Neural crest cell (in vitro differentiated cells): Measurements from ENCODE around the gene RBPJ. TPM values are rescaled to one million over a fixed set of nuclear protein-coding genes. Genes with fewer than 3 reads are reported as not detected.

Experiments
- DNase-seq: peaks from one replicate; pipeline ENCODE4 v3.0.0; 2021; ENCODE audit warnings: low read depth, mixed read lengths, low spot score
- H3K27ac Mint-ChIP-seq: one replicate; pipeline ENCODE4 v1.8.0; 2021; ENCODE audit warnings: mild to moderate bottlenecking, mixed read lengths; ENCODE audit not compliant: unreplicated experiment
- H3K27me3 Mint-ChIP-seq: 2 replicates; pipeline ENCODE4 v1.8.0; 2021; ENCODE audit warnings: low read depth, mild to moderate bottlenecking, mixed read lengths
- H3K36me3 Mint-ChIP-seq: 2 replicates; pipeline ENCODE4 v1.8.0; 2021; ENCODE audit warnings: low read depth, mild to moderate bottlenecking, mixed read lengths
- H3K4me1 Mint-ChIP-seq: 2 replicates; pipeline ENCODE4 v1.8.0; 2021; ENCODE audit warnings: mixed read lengths
- H3K4me3 Mint-ChIP-seq: one replicate; pipeline ENCODE4 v1.8.0; 2021; ENCODE audit warnings: mild to moderate bottlenecking, mixed read lengths
- H3K9me3 Mint-ChIP-seq: 2 replicates; pipeline ENCODE4 v1.8.0; 2021; ENCODE audit warnings: mixed read lengths
- total RNA-seq: library from RNA; stranded (reverse); gene quantifications from 2 replicates; pipeline ENCODE4 v1.2.1, GENCODE V29; 2021
- TF ChIP-seq, protein P1 (sequence below): fragments of 200-600 bp; sonication (generic); conservative IDR thresholded peaks from 2 replicates; pipeline ENCODE4 v1.5.0; 2021; ENCODE audit warnings: antibody characterized with exemption, mild to moderate bottlenecking

Gene RBPJ
- total RNA-seq, 1 donor from 2014 or later: 76.4 TPM

DNA sequence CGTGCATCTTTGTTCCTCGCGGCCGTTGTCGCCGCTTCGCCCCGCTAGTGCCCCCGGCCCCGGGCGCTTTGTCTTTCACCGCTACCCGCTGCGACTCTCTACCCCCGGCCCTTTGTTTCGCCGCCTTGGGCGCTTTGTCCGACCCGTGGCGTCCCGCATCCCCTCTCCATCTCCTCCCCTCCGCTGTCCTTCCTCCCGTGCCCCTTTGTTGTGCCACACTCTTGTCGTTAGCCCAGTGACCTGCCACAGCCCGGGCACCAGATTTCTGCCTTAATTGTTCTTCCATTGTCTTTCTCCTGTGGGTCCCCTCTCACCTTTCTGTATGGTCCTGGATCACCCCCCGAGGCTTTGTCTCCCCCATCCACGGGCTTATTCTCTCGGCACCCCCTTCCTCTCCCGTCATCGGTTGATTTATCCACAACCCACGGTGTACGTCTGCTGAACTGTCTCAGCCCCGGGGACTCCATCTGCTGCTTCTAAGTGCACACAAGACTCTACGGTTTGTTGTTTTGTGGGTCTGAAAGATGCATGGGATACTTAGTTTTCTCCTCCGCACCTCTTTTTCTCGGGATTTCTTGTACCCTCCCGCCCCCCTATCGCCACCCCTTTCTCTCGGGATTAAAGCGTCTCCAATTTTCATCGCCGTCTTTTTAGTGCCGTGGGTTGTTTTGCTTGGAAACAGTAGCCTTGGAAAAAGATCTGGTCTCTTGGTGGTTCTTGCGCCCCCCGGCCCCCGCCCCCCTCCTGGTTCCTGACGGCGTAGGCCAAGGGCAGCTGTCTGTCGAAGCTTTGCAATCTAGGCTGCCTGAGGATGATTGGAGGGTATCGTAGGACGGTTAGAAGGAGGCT, 783 bp downstream of the RBPJ start:
- no peaks in the 10 kb centered on the region for H3K36me3 Mint-ChIP-seq
- peak overlapping the region; percentile 98 for H3K4me3 Mint-ChIP-seq
- peaks cover 2% of the 10 kb centered on the region for H3K27me3 Mint-ChIP-seq
- H3K4me1 Mint-ChIP-seq: peaks cover 37% of the 10 kb centered on the region
- peak overlapping the region; percentile 99 for H3K27ac Mint-ChIP-seq
- peaks cover 8% of the 10 kb centered on the region for H3K9me3 Mint-ChIP-seq
- TF ChIP-seq, protein P1, sequence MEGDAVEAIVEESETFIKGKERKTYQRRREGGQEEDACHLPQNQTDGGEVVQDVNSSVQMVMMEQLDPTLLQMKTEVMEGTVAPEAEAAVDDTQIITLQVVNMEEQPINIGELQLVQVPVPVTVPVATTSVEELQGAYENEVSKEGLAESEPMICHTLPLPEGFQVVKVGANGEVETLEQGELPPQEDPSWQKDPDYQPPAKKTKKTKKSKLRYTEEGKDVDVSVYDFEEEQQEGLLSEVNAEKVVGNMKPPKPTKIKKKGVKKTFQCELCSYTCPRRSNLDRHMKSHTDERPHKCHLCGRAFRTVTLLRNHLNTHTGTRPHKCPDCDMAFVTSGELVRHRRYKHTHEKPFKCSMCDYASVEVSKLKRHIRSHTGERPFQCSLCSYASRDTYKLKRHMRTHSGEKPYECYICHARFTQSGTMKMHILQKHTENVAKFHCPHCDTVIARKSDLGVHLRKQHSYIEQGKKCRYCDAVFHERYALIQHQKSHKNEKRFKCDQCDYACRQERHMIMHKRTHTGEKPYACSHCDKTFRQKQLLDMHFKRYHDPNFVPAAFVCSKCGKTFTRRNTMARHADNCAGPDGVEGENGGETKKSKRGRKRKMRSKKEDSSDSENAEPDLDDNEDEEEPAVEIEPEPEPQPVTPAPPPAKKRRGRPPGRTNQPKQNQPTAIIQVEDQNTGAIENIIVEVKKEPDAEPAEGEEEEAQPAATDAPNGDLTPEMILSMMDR: no peak
- peak; percentile 43 for DNase-seq

DNA sequence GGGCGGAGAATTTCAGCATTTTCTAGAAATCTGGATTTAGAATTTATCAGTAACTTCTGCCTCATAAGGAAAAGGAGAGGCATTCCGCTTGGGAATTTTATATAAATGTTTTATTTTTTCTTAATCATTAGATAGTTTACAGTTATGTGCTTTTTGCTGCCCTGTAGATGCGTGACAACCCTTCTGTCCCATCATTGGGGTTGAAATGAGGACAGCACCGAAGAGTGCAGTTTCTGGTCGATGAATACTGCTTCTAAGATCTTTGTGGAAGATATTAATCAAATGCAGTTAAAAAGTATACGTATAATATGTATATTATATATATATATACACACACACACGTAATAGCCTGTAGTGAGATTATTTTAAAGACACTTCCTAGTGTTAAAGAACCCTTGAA, 1.5 kb downstream of the RBPJ start:
- Mint-ChIP-seq H3K27ac (no peak overlapping the region), H3K4me3 (peak overlapping the region; percentile 98), H3K4me1 (peaks cover 37% of the 10 kb centered on the region), H3K27me3 (peaks cover 2% of the 10 kb centered on the region), H3K9me3 (peaks cover 4% of the 10 kb centered on the region), H3K36me3 (no peaks in the 10 kb centered on the region)
- TF ChIP-seq, protein P1: no peak
- no peak for DNase-seq

DNA sequence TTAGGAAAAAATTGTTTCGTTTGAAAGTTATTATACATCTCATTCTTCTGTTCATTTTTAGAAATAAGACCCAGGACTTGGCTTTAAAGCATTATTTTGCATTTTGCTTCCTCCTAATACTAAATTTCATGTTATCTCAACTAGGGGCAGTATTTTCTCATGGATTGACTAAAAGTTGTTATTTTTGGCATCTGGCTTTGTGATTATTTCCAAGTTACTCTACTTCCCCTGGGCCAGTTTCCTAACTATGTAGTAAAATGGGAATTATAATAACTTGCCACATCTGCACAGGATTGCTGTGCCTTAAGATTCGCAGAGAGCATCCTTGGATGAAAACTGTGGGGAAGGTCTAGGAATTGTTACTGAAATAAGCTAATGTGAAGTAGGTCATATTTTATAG, 3.0 kb downstream of the RBPJ start:
- TF ChIP-seq, protein P1: peak; percentile 17
- no peak overlapping the region for H3K27ac Mint-ChIP-seq
- no peak for DNase-seq
- no peaks in the 10 kb centered on the region for H3K36me3 Mint-ChIP-seq
- H3K4me3 Mint-ChIP-seq: peak overlapping the region; percentile 64
- peaks cover 2% of the 10 kb centered on the region for H3K27me3 Mint-ChIP-seq
- H3K4me1 Mint-ChIP-seq: peaks cover 35% of the 10 kb centered on the region
- H3K9me3 Mint-ChIP-seq: no peaks in the 10 kb centered on the region

DNA sequence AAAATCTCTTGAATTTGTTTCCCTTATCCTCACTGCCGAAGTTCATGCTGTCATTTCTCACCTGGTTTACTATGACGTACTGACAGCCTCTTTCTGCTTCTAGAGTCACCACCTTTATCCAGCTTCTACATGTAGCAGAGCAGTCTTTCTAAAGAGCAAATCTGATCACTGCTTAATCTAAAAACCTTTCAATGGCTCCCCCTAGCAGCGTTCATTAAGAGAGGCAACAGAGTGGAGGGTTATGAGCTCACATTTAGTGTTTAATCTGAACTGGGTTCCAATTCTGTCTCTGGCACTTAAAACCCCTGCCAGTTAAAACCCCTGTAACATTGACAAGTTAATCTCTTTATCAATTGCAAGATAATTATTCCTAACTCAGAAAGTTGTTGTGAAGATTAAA, 4.4 kb downstream of the RBPJ start:
- no peaks in the 10 kb centered on the region for H3K27me3 Mint-ChIP-seq
- TF ChIP-seq, protein P1: peak; percentile 52
- no peak overlapping the region for H3K27ac Mint-ChIP-seq
- no peaks in the 10 kb centered on the region for H3K36me3 Mint-ChIP-seq
- peak overlapping the region; percentile 70 for H3K4me3 Mint-ChIP-seq
- H3K9me3 Mint-ChIP-seq: no peaks in the 10 kb centered on the region
- DNase-seq: no peak
- H3K4me1 Mint-ChIP-seq: peaks cover 35% of the 10 kb centered on the region

DNA sequence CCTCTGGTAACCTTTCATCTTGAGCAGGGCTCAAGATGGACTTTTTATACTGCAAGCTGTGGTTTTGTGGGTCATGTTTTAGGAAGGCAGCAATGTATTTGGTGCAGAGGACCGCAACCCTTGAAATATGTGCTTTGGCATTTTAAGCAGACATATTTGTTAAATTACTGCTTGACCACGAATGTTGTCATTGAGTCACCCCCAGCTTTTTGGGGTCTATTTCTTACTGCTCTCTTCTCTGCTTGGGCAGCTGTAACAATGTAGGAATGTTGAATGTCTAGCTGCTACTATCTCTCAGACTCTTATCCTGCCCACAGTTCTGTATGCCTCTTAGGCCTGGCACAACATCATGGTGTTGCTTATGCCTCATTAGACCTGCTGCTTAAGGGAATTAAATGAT, 6.0 kb downstream of the RBPJ start:
- TF ChIP-seq, protein P1: no peak
- peaks cover 50% of the 10 kb centered on the region for H3K4me1 Mint-ChIP-seq
- H3K36me3 Mint-ChIP-seq: no peaks in the 10 kb centered on the region
- H3K9me3 Mint-ChIP-seq: no peaks in the 10 kb centered on the region
- H3K4me3 Mint-ChIP-seq: no peak overlapping the region
- H3K27me3 Mint-ChIP-seq: no peaks in the 10 kb centered on the region
- no peak for DNase-seq
- H3K27ac Mint-ChIP-seq: no peak overlapping the region
